NCI-H2107 (cell line): ENCODE data around the gene VENTX.
"Not testable (repeated sequence)": the region's sequence is repeated elsewhere in the genome, so short reads cannot be mapped to it uniquely, and the experiment has no call there.

Source experiments
- DNase-seq: peaks from one replicate; lab custom pipeline; 2025; lab: John Stamatoyannopoulos, UW

The VENTX gene

DNA sequence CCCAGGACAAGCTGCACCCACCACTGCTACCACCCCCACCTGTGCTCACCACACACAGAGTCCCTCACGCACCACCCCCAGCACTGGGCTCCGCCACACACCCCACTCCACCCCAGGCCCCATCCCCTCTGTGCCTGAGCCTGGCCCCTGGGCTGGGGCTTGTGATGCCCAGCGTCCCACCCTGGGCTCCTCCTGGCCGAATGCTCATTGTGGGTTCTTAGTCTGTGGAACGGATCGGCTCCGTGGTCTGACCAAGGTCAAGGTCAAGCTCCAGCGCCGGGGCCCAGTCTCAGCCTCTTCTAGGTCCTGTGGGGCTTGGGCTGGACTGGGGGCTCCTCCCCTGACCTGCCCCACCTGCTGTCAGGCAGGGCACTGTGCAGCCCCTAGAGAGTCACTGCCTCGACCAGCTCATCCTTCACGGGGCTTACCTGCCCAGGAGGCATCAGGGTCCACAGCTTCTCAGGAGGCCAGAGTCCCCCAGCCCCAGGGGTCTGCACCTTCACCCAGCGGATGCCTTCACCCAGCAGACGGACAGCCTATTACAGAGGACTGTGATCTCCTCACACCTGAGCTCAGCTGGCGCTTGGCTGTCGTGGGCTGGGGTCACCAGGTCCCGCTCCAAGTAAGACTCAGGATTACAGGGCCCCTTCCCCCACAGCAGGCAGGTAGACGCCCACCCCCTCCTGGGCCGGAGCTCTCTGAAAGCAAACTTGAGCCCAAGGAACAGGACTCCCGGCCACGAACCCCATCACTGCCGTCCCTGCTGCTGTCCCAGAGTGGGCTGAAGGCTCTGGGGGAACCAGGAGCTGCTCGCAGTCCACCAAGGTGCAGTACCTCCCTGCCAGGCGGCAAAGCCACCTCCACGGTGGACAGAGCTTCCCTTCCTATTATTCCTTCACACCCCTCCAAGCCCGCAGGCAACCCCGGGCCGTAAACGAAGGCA, 22.9 kb upstream of the VENTX start:
- DNase-seq, result no peak

DNA sequence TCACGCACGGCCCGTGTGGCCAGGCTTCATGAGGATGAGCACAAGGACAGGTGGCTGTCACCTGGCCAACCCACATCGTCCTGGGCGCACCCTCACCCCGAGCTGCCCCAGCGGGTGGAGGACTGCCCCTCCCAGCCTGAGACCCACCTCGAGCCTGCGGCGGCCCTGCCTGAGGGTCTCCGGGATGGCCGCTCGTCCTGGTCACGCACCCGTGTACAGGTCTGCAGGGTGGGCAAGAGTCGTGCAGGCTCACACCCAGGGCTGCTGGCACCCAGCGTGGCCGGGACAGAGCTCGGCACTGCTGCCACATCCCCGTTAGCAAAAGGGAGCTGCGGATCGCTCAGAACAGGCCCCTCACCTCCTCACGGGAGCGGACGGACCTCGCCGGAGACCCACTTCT, 22.1 kb upstream of the VENTX start:
- DNase-seq, result no peak

DNA sequence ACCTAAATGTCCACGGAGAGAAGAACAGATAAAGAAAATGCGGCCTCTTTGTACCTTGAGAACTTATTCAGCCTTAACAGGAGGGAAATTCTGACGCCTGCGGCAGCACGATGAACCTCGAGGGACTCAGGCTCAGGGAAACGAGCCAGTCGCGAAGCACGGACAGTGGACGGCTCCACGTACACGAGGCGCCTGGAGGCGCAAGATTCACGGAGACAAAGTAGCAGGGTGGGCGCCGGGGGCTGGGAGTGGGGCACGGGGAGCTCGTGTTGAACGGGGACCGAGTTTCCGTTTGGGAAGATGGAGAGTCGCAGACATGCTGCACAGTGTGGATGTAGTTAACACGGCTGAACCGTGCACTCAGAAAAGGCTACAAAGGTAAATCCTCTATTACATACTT, 20.9 kb upstream of the VENTX start:
- DNase-seq, result no peak

DNA sequence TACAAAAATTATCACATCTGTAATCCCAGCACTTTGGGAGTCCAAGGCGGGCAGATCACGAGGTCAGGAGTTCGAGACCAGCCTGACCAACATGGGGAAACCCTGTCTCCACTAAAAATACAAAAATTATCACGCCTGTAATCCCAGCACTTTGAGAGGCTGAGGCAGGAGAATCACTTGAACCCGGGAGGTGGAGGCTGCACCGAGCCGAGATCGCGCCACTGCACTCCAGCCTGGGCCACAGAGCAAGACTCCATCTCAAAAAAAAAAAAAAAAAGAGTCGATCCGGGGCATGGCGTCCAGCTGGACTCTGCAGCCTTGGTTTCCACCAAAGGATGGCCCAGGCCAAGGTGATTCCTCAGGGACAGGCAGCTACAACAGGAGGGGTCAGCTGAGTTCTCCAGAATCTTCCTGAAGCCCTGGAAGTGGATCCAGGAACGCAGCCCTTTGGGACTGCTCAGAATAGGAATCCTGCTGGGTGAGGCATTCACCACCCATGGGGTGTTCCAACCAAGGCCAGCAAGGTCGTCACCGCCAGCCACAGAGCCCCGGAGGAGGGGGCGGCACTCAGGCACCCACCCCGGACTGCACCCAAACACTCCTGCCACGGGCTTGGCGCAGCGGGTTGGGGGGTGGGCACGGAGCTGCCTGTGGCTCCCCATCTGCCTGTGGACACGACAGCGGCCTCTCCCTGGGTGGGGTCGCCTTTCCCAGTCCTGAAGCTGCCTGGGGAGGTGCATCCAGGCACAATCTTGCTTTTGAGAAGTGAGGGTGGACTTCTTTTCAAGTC, 19.7 kb upstream of the VENTX start:
- no peak for DNase-seq

DNA sequence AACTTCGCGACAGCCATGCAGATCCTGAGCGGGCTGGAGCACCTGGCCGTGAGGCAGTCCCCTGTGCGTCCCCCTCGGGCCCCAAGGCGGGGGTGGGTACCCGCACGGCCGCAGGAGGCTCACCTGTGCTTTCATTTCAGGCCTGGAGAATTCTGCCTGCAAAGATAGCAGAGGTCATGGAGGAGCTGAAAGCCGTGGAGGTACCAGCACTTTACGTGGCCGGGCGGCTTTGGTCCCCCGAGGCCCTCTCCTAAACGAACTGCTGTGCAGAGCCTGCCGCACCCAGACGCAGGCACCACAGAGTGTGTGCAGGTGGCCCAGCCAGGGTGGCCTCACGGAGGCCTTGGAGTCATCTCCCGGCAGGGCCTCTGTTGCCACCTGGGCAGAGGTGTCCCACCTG, 18.8 kb upstream of the VENTX start:
- no peak for DNase-seq

DNA sequence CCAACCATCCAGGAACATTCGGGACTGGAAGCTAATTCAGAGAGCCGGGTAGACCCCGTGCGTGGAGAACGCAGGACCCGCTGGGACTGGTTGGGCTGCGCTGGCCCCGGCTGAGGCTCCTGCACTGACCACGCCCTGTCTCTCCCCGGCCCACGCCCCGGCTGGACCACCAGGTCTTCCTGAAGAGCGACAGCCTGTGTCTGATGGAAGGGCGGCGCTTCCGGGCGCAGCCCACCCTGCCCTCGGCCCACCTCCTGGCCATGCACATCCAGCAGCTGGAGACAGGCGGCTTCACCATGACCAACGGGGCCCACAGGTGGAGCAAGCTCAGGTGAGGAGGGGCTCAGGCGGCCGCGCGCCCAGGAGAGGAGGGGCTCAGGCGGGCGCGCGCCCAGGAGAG, 17.9 kb upstream of the VENTX start:
- DNase-seq, result no peak

DNA sequence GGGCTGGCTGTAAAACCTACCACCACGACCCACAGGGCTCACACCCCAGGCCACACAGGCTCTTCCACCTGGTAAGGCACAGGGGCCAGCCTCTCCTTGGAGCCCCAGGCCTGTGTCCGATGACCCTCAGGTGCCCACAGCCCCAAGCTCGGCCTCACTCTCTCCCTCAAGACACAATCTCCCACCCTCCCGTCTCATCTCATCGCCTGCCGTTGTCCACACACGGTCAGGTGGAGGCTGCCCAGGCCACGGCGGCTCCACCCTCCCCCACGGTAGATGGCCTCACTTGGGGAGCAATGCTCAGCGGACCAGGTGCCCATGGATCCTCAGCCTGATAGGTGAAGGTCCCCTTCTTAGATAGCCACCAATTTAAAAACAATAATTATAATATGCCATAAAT, 16.3 kb upstream of the VENTX start:
- no peak for DNase-seq

DNA sequence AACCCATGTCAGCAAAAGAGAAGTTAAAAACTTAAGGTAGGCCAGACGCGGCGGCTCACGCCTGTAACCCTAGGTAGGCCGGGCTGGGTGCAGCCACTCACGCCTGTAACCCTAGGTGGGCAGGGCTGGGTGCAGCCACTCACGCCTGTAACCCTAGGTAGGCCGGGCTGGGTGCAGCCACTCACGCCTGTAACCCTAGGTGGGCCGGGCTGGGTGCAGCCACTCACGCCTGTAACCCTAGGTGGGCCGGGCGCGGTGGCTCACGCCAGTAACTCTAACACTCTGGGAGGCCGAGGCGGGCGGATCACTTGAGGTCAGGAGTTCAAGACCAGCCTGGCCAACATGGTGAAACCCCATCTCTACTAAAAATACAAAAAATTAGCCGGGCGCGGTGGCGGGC, 15.9 kb upstream of the VENTX start:
- DNase-seq, result not testable (repeated sequence)

DNA sequence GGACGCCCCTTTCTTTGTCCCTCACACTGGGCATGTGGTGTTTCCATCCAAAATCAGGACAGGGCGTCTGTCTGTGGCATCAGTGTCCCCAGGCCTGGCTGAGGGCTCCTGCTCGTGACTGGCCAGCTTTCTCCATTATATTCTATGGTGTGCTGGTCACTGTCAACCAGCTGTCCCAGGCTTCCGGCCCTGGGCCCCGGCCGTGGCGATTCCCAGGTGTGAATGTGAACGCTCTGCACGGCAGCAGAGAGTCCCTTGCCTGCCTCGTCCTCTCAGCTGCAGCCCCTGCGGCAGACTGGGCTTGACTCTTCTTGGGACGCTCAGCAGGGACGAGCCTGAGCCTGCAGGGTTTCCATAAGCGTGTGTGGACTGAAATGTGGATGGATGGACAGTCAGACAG, 13.6 kb upstream of the VENTX start:
- DNase-seq, result no peak

DNA sequence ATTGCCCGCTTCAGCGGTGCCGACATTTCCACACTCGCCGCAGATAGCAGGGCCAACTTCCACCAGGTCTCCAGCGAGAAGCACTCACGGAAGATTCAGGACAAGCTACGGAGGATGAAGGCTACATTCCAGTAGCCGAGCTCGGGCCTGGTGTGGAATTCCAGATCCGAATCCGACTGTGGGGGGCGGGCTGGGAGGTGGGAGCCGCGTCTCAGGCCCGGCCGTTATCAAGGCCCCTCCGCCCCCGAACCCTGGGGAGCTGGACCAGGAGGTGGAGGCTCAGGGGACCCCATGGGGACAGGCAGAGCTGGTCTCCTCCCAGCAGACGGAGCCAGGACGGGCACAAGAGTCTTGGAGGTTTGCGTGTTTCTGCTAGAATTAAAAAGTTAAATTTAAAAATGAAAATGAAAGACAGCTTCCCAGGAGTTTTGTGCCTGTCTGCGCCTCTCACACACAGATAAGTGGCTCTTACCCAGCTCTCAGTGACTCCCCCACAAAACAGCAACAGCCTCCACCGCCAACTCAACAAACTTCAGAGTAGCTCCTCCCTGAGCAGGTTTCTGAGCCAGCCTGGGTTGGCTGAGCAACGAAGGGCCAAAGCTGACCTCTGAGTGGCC, 12.8 kb upstream of the VENTX start:
- no peak for DNase-seq

DNA sequence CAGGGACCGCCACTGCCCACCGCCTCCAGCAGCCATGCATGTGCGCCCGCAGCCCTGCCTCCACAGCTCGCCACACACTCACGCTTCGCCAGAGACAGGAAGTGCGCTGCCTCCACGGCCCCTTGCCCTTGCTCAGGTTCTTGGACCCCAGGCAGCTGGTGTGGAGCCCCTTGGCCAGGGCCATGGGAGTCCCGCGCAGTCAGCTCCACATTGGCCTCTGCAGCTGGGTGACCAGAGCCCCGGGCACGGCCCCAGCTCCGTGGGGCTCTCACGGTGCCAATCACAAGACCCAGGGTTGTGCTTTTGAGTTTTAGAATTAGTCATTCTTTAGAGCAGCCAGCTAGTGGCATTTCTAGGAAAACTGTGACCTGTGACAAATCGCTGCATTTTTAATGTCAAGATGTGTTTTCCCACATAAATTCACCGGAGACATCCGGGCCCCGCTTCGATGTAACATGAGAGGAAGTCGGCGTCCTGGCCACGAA, 11.9 kb upstream of the VENTX start:
- DNase-seq, result no peak

DNA sequence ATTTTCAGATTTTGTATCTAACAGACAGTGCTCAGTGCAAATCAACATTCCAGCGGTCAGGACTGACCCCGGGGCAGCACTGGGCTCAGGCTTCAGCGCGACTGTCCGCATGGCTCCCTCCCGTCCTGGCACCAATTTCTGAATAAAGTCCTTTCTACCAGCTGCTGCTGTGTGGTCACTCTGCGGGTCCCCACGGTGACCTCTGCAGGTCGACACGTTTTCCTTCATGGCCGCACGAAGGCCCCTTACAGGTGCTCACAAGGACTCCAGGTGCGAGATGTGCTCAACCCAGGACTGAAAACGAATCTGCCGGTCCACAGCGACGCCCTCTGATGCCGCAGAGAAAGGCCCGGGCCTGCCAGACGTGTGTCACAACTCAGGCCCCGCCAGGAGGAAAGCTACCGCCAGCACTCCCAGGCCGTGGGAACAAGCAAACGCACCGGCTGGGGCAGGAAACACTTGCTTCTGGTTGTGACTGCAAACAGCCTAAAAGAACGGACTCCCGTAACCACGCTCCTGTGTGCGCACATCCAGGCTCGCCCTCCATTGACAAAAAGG, 11.3 kb upstream of the VENTX start:
- no peak for DNase-seq

DNA sequence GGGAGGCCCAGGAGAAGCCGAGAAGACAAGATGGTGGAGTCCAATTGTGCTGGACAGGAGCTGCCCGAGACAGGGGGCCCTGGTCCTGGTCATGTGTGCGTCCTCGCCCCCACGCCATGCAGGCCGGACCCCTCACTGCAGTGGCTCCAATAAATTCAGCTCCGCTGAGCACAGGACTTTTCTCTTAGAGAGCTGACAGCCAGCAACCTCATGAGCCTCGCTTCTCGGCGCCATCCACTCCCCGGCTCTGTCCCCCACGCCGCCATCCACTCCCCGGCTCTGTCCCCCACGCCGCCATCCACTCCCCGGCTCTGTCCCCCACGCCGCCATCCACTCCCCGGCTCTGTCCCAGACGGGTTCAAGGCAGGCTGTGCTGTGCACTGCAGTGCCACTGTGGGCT, 10.4 kb upstream of the VENTX start:
- DNase-seq, result no peak

DNA sequence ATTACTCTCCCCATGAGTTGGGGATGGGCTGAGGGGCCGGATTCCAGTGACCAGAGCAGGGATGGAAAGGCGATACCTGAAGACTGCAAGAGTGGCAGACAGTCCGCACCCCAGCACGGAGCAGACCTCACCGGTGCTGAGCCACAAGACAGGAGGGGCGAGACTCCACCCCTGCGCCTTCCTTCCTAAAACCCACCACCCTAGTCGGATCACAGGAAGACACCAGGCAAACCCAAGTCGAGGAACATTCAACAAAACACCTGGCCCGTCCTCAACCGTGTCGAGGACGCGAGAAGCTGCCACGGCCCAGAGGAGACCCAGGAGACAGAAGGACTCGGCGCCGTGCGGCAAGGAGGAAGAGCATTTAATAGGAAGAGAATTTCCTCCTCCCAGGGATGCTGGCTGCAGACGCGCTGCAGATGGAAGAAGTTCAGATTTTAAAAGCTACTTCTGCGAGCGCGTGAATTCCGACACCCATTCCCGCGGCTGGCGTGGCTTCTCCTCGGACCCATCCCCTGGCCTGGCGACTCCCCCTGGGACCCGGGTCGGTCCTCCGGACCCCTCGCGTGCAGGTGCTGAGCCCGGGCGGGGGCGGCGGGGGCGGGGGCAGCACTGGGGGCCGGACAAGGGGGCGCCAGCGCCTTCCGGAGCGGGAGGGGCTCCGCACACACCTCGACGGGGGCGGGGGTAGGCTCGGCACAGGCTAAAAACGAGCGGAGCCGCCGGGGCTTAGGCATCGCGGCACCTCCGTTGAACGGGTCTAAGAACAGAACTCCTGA, 8.2 kb upstream of the VENTX start:
- DNase-seq, result no peak

DNA sequence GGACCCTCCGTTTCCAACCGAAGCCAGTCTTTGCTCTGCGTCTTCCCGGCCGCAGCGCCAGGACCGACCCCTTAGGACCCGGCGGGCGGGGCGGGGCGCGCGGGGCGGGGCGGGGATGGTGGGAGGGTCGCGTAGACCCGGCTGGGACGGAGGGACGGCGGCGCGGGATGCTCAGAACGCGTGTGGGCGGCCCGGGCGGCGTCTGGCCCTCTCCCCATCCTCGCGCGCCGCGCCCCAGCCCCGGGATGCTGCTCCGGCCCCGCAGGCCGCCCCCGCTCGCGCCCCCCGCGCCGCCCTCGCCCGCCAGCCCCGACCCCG, 7.7 kb upstream of the VENTX start, which contains the start of gene UTF1:
Gene UTF1 (plus strand): TSS at position 174 of the 318 bp plus-strand sequence. CDS start 72 bp downstream, at position 246.
- DNase-seq, result no peak

DNA sequence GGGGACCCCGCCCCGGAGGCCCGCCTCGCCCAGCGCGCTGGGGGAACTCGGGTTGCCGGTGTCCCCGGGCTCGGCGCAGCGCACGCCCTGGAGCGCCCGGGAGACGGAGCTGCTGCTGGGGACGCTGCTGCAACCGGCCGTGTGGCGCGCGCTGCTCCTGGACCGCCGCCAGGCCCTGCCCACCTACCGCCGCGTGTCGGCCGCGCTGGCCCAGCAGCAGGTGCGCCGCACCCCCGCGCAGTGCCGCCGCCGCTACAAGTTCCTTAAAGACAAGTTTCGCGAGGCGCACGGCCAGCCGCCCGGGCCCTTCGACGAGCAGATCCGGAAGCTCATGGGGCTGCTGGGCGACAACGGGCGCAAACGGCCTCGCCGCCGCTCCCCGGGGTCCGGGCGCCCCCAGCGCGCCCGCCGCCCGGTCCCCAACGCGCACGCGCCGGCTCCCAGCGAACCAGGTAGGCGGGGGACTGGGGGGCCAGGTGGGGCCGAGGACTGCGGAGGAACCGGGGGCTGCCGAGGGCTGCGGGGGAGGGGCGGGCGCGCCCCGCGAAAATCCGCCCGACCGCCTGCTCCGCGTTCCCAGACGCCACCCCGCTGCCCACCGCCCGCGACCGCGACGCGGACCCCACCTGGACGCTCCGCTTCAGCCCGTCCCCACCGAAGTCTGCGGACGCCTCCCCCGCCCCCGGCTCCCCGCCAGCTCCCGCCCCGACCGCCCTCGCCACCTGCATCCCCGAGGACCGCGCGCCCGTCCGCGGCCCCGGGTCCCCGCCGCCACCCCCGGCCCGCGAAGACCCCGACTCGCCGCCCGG, 7.1 kb upstream of the VENTX start:
- no peak for DNase-seq

DNA sequence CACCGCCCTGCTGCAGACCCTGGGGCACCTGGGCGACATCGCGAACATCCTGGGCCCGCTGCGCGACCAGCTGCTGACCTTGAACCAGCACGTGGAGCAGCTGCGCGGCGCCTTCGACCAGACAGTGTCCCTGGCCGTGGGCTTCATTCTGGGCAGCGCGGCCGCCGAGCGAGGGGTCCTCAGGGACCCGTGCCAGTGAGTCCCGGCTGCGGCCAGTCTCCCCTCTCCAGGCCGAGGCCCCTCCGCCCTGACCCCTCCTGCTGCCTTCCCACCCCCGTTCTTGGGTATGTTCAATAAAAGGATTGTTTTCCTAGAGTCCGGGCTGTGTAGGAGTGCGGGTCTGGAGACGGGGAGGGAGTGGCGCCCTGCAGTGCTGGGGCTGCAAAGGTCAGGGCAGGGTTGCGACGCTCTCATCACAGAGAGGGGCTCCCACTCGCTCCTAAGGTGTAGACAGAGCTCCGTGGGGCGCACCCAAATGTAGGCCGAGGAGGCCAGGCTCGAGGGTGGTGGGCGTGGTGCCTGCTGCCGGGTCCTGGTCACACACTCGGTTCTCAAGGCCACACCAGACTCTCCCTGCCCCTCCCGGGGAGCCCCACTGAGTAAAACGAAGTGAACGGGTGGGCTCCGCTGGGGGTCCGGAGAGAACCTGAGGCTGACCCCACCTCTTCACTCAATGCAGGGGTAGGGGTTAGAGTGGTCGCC, 6.3 kb upstream of the VENTX start:
- DNase-seq, result no peak

DNA sequence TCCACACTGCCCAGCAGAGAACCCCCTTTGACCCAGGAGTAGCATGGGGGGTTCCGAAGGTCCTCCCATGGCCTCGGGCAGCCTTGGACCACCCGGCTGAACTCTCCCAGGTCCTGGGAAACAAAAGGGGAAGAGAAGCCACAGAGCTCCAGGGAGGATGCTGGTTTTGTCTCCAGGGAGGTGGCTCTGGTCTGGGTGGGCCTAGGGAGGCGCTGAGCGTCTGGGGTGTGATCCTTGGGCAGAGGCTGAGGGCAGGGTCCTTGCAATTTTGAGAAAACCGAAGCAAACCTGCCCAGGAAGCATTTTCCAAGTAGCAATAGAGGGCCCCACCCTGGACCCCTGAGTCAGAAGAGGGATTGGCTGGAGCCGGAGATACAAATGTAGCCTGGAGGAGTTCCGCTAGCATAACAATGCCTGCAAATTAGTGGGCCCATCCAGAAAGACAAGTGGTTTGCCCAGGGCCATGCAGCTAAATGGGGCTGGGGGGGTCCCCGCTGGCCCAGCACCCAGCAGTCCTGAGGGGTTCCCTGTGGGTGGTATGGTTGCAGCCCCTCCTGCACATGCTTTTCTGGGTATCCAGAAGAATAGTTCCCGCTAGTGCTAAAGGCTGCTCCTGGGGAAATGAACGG, 5.6 kb upstream of the VENTX start:
- DNase-seq, result no peak

DNA sequence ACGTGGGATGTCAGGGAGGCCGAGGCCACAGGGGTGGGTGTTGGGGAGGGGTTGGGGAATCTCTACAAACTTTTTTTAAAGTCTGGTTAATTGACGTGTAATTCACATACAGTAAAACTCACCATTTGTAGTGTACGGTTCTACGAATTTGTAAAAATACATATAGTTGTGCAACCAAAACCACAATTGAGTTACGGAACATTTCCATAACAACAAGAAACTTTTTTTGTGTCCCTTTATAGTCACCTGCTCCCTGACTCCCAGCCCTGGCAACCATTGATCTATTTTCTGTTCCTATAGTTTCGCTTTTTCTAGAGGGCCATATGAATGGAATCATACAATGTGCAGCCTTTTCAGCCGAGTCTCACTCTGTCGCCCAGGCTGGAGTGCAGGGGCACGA, 2.9 kb upstream of the VENTX start:
- not testable (repeated sequence) for DNase-seq
